Ectodermal cell (in vitro differentiated cells): ENCODE results near the gene NARF.

Experiments
- H3K27ac ChIP-seq: 2 replicates; pipeline ENCODE4 v1.7.0; 2013; ENCODE audit warnings: mild to moderate bottlenecking, low read depth, low read length; ENCODE audit not compliant: insufficient read depth, poor library complexity, severe bottlenecking
- H3K27me3 ChIP-seq: 2 replicates; pipeline ENCODE4 v1.7.0; 2013; ENCODE audit warnings: mild to moderate bottlenecking, low read length; ENCODE audit not compliant: insufficient read depth, control insufficient read depth, poor library complexity, severe bottlenecking
- H3K36me3 ChIP-seq: one replicate; pipeline ENCODE4 v1.7.0; 2013; ENCODE audit warnings: low read length; ENCODE audit not compliant: control insufficient read depth, insufficient read depth
- H3K4me1 ChIP-seq: one replicate; pipeline ENCODE4 v1.7.0; 2013; ENCODE audit warnings: low read length; ENCODE audit not compliant: control insufficient read depth, insufficient read depth
- H3K4me3 ChIP-seq: 2 replicates; pipeline ENCODE4 v1.7.0; 2013; ENCODE audit warnings: low read depth, low read length, control low read depth; ENCODE audit not compliant: insufficient read depth
- H3K9me3 ChIP-seq: 2 replicates; pipeline ENCODE4 v1.7.0; 2013; ENCODE audit warnings: mild to moderate bottlenecking, low read length, moderate library complexity; ENCODE audit not compliant: control insufficient read depth
- WGBS, 2 experiments: methylation state at CpG; one replicate each; pipeline ENCODE4 v1.1.7; 2013; ENCODE audit warnings: missing lambda C conversion rate in 2 of 2; 5-methylcytosine and 5-hydroxymethylcytosine counted together

Gene NARF

GRCh38 chr17:82433560-82434215 lies 24.9 kb upstream of the NARF start:
- 90 to 92% methylated on average over 32 of the region's 32 CpGs for WGBS, 2 experiments
- no peaks in the 10 kb centered on the region for H3K27me3 ChIP-seq
- H3K27ac ChIP-seq, result no peak overlapping the region
- no peaks in the 10 kb centered on the region for H3K36me3 ChIP-seq
- no peaks in the 10 kb centered on the region for H3K9me3 ChIP-seq
- H3K4me3 ChIP-seq, result no peak overlapping the region
- H3K4me1 ChIP-seq, result no peaks in the 10 kb centered on the region

- 71 to 85% methylated on average over 3 of the region's 3 CpGs for WGBS, 2 experiments
- Histone ChIP-seq H3K36me3 (no peaks in the 10 kb centered on the region), H3K27ac (no peak overlapping the region), H3K4me3 (no peak overlapping the region), H3K27me3 (no peaks in the 10 kb centered on the region), H3K4me1 (no peaks in the 10 kb centered on the region), H3K9me3 (no peaks in the 10 kb centered on the region)
Measured at GRCh38 chr17:82434216-82434565, 24.4 kb upstream of the NARF start.

- H3K4me1 ChIP-seq, result no peaks in the 10 kb centered on the region
- H3K36me3 ChIP-seq, result no peaks in the 10 kb centered on the region
- H3K4me3 ChIP-seq, result no peak overlapping the region
- H3K27ac ChIP-seq, result no peak overlapping the region
- no peaks in the 10 kb centered on the region for H3K27me3 ChIP-seq
- no peaks in the 10 kb centered on the region for H3K9me3 ChIP-seq
- 82 to 87% methylated on average over 12 of the region's 12 CpGs for WGBS, 2 experiments
Measured at GRCh38 chr17:82435103-82435502, 23.4 kb upstream of the NARF start.

GRCh38 chr17:82435601-82436583 lies 22.6 kb upstream of the NARF start:
- Histone ChIP-seq H3K4me3 (no peak overlapping the region), H3K36me3 (no peaks in the 10 kb centered on the region), H3K27me3 (no peaks in the 10 kb centered on the region), H3K27ac (no peak overlapping the region), H3K9me3 (no peaks in the 10 kb centered on the region), H3K4me1 (no peaks in the 10 kb centered on the region)
- WGBS, 2 experiments, result 86 to 87% methylated on average over 43 of the region's 43 CpGs

- no peaks in the 10 kb centered on the region for H3K4me1 ChIP-seq
- WGBS, 2 experiments, result 93 to 94% methylated on average over 36 of the region's 36 CpGs
Measured at GRCh38 chr17:82436601-82437324, 21.8 kb upstream of the NARF start.

GRCh38 chr17:82437325-82437668 lies 21.2 kb upstream of the NARF start:
- no peaks in the 10 kb centered on the region for H3K4me1 ChIP-seq
- WGBS, 2 experiments, result 91 to 93% methylated on average over 18 of the region's 18 CpGs

More at GRCh38 chr17:82436601-82437324, 21.8 kb upstream of the NARF start:
- no peak overlapping the region for H3K4me3 ChIP-seq
- no peaks in the 10 kb centered on the region for H3K27me3 ChIP-seq
- H3K9me3 ChIP-seq, result no peaks in the 10 kb centered on the region
- no peak overlapping the region for H3K27ac ChIP-seq
- no peaks in the 10 kb centered on the region for H3K36me3 ChIP-seq

GRCh38 chr17:82438401-82439193 lies 19.9 kb upstream of the NARF start:
- 91 to 92% methylated on average over 26 of the region's 26 CpGs for WGBS, 2 experiments
- no peak overlapping the region for H3K4me3 ChIP-seq
- H3K36me3 ChIP-seq, result no peaks in the 10 kb centered on the region

More at GRCh38 chr17:82437325-82437668, 21.2 kb upstream of the NARF start:
- H3K36me3 ChIP-seq, result no peaks in the 10 kb centered on the region
- H3K27ac ChIP-seq, result no peak overlapping the region
- H3K9me3 ChIP-seq, result no peaks in the 10 kb centered on the region
- no peak overlapping the region for H3K4me3 ChIP-seq
- no peaks in the 10 kb centered on the region for H3K27me3 ChIP-seq

GRCh38 chr17:82439194-82439828 lies 19.2 kb upstream of the NARF start:
- WGBS, 2 experiments, result 94 to 95% methylated on average over 29 of the region's 29 CpGs
- peaks cover 3% of the 10 kb centered on the region for H3K36me3 ChIP-seq
- no peak overlapping the region for H3K27ac ChIP-seq
- no peaks in the 10 kb centered on the region for H3K27me3 ChIP-seq
- no peak overlapping the region for H3K4me3 ChIP-seq
- H3K9me3 ChIP-seq, result no peaks in the 10 kb centered on the region
- H3K4me1 ChIP-seq, result no peaks in the 10 kb centered on the region

More at GRCh38 chr17:82438401-82439193, 19.9 kb upstream of the NARF start:
- Histone ChIP-seq H3K27ac (no peak overlapping the region), H3K9me3 (no peaks in the 10 kb centered on the region), H3K27me3 (no peaks in the 10 kb centered on the region), H3K4me1 (no peaks in the 10 kb centered on the region)

GRCh38 chr17:82439829-82440365 lies 18.6 kb upstream of the NARF start:
- Histone ChIP-seq H3K27me3 (no peaks in the 10 kb centered on the region), H3K4me1 (no peaks in the 10 kb centered on the region), H3K36me3 (peaks cover 9% of the 10 kb centered on the region), H3K9me3 (no peaks in the 10 kb centered on the region), H3K27ac (no peak overlapping the region), H3K4me3 (no peak overlapping the region)
- WGBS, 2 experiments, result 94 to 95% methylated on average over 34 of the region's 34 CpGs
